NCI-H226 (cell line): Measurements from ENCODE around the gene GRB10.
"Not testable (repeated sequence)": the region's sequence is repeated elsewhere in the genome, so short reads cannot be mapped to it uniquely, and the experiment has no call there.

Experiments
- DNase-seq: peaks from one replicate; pipeline ENCODE4 v3.0.0-alpha.2; 2015

GRB10 gene

DNA sequence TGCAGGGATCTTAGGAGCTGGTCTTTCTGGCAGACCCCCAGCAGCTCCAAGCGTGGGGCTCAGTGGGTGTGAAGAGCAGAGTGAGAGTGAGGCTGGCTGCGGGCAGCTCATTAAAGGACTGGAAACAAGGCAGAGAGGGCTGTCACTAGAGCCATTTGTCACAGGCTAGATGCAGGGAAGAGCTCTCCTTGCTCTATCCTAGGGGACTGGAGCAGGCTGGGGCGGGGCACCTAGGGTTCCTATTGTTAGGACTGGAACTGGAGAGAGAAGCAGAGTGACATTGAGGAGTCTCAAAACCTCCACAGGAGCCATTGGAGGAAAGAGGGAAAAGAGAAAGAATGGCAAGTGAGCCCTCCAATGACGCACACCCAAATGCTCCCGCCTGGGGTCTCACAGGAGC lies 216.7 kb downstream of the GRB10 start:
- DNase-seq = no peak

DNA sequence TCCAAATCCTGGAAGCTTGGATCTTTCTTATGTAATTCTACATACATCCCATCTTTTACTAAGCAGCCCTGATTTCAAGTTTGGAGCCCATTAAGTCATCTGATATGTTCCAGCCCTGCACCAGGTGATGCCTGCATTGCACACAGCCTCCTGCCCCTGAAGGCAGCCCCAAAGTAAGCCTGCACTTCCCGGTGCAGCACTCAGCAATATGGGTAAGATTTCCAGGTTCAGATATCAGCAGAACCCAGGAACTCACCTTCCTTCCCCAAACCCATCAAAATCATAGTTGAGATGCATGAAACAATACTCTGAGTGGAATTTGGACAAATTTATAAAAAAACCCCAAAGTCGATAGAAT lies 217.2 kb downstream of the GRB10 start:
- DNase-seq = no peak

DNA sequence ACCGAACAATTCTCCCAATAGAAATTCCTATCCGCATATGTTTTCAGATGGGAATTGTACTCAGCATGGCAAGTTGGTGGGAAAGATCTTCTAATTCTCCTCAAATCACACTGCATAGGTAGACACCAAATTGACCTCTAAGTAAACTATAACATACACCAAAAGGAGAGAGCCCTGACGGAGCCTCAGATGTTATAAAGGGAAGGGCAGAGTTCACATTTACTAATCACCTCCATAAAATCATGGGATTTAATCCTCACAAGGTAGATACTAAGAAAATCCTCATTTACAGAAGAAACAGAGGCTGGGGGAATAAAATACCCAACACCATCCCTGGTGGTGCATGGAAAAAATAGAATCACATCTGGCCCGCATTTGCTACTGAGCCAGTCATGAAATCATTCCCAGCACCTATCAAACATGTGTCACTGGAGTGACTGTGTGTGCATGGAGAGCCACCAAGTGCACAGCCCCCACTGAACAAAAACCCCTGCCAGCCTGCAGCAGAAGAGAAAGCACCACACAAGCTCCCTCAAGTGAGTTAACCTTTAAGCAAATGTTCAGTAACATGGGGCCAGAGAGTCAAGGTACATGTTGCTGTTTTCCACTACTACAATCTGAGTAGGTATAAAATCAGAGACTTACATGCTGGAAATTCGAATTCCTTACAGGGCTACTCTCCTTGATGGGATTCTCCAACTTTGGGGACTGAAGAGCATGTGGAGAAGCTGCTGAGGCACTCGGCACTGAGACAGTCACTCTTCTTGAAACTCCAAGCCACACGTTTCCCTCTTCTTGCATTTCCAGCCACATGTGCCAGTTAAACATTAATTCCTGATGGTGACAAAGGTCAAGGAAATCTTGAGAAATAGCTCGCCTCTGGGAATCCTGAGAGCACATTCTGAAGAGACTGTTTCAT lies 217.8 kb downstream of the GRB10 start, which contains the start of gene DDC:
TSS of gene DDC (minus strand) at position 766 of the 919 bp plus-strand sequence. CDS start 21,320 bp downstream, outside the sequence.
- DNase-seq = no peak

DNA sequence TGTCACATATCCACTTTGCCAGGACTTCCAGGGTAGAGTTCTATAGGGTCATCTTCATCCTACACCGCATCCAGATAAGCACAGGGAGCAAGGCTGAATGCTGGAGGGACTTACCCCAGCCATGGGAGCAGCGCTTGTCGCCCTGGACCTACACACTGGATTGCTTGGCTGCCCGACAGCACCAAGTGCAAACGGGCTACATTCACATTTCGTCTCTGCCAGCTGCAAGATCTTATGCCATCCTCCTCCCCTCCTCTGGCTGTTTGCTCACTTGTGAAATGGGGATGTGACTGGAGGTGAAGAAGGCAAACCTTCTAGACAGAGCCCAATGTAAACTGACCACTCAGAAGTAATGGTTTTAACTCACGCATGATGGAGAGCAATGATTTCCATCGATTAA lies 218.5 kb downstream of the GRB10 start:
- no peak for DNase-seq

DNA sequence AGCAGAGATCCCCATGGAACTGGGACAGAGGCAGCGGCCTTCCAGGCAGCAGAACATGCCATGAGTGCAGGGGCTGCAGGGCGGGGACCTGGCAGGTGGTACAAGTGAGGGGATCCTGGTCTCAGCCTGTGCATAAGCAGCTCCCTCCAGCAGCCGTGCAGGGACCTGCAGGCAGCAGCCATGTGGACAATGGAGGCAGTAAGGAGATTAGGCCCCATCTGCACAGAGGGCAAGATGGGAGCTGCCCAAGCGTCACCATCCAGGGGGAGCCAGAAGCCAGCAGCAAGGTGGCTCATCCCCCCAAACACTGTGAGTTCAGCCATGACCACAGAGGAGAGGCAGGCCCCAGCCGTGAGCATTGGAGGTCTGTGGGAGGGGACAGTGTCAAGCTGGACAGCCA lies 220.6 kb downstream of the GRB10 start:
- no peak for DNase-seq

DNA sequence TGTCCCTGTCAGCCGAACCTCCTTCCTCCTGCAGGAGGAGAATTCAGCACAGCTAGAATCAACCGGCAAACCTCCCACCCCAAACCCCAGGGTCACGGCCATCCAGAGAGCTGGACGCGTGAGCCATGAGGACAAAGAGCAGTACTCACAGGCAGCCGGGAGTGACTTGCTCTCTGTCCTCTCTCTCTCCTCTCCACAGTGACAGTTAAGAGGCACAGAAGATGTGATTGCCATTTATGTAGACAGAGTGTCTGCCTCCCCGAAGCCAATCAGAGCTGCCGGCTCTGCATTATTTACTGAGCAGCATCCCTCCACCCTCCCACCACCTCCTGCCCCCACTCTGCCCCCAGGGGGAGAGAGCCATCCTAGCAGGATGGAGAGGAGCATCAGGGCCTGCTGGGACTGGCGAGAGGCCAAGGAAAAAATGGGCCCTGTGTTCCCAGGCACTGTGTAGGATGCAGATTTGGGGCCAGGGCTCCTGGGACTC lies 221.8 kb downstream of the GRB10 start:
- DNase-seq = no peak

DNA sequence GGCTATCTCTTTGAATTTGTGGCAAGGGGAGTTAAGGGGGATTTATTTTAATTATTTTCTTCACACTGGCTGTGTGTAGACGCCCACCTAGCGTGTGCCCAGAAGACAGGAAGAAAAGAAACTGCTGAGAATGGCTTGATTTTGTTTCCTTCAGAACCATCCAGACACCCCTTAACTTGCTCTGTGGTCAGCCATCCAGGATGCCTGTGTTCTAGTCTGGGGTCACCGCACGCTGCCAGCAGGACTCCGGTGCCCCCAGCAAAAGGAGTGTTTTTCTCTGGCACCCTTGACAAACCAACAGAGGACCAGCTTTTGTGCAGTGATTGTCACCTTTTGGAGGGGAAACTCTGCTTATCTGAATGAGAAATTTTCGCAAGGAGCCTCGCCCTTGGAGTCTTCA lies 222.8 kb downstream of the GRB10 start:
- no peak for DNase-seq

DNA sequence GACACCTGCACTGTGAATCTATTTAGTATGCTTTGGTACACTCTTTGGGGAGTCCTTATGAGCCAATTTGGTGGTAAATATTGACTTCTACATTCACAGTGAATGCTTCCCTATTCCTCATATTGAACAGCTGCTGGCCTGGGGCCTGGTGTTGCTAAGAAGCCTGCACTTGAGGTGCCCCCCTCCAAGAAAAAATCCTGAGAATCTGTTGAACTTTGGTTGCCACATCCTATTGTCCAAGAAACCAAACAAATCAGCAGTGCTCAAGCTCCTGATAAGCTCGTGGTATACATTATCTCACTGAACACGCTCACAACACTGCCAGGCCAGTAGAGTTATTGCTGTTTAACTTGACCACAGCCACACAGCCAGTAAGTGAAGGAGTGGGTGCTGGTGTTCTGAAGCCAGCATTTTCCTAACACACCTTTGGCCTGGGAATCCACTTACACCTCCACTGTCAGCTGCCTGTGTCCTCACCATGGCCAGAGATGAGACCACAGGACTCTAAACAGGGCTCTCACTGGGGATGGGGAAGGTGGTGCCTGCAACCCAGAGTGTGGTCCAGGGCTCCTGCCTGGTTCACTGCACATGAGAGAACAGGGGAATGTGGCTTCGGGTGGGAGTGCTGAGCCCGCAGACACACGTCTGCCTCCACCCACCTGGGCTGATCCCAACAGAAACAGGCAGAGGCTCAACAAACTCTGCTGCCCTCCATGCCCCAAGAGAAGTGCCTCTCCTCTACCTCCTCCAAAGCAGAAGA lies 224.2 kb downstream of the GRB10 start:
- no peak for DNase-seq

DNA sequence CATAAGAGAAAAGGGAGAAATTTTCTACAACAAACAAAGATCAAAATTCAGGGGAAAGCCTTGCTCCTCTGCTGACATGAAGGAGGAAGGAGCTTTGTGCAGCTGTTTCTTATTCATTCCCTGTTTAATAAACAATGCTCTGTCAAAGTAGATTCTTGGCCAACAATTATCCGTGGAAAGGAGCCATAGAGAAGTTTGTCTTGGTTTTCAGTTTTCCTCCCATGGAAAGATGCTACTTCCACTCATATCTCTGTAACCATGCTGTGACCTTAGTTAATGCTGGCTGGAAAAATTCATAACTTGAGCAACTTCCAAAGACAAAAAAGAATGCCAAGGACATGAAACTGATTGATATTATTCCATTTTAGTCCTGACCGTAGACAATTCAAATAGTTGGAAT lies 225.6 kb downstream of the GRB10 start:
- no peak for DNase-seq

DNA sequence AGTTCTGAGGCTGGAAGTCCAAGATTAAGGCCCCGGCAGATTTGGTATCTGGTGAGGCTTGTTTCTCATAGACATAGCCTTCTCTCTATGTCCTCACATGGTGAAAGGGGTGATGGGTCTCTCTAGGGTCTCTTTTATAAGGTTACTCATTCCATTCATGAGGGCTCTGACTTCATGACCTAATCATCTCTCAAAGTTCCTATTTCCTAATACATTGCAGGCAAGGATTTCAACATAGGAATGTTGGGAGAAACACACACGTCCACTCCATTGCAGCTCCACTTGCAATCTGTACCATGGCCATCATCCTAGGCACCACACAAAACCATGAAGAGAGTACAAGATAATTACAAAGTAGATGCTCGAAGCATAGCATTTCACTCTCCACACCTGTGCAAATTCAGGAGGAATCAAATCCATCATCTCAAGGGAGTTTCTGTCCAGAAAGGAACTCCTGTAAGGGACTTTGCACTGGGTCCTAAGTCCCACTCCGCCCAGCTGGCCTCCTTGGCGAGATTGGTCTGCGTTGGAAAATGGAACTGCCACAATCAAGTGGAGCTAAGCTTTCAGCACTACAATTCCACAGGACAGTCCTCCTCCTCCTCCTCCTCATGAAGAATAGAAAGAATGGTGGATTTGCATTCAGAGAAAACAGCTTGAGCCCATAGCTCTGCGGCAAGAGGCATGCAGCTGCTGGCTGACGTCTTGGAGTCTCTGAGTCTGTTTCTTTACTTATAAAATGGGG lies 226.3 kb downstream of the GRB10 start:
- DNase-seq = no peak

DNA sequence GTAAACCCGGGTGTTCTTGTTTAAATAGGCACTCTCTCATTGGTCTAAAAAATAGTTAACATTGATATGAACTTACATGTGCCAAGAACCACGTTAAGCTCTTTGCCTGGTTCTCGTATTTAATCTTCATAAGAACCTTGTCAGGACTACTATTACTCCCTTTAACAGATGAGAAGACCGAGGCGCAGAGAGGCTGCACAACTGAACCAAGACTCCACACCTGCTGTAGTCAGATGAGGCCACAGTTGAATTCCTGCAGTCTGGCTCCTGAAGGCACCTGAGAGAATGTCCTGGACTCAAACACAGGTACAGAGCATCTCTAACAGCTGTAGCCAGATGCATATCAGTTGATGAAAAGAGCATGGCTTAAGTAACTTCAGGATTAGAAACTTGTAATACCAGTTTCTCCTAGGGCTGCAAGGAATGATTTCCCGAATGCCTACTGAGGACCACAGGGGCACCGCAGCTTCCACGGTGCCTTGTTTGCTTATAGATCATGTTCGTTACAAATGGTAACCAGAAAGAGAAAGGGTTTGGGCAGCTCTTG lies 227.0 kb downstream of the GRB10 start:
- no peak for DNase-seq

DNA sequence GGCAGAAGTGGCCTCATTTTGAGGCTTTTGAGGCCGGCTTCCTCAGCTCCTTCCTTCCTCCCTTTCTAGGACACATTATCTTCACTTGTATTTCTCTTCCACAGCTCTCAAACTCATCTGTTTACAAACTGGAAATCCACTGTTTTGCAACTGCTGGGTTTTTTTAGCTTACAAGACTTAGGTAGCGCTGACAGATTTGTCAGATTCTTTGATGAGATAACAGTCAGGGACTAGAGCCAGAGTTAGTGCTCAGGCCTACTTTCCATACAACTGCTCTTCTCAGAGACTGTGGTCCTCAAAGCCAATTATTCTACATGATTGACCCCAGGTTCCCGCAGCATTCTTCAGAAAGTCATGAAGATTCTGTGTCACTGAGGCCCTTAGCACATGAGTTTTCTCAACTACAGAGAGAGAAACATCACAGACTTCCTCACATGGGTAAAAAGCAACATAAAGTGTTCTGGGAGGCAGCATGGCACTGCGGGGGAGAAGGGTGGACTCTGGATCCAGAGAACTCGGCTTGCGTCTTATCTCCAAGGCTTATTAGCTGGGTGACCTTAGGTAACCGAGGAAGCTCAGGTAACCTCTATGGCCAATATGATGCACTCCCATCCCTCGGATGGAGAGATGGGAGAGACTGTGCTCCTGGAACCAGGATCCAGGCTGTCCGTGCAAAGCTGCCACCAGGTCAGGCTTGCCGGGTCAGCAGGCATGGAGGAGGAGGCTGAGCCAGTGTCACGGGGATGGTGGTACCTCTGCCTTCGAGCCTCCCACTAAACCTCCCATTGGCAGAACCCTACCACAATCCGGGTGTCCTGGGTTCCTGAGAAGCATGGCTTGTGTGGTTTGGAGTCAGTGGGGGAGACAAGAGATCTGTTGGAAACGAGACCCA lies 228.0 kb downstream of the GRB10 start:
- DNase-seq = no peak

DNA sequence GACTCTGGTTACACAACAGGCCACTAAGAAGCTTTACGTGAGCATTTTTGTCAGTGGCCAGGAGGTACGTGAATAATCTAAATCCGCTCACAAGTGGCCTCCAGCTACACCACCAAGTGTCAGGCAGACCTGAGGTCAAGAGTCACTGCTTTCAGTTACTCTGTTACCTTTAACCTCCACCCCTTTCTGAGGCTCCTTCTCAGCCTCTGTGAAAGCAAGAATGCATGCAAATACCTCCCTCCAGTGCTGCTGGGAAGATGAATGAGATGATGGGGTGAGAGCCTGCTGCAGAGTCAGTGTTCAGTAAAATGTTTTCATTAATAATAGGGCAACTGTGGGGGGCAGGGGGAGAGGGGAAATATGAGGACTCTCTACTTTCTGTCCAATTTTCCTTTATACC lies 228.7 kb downstream of the GRB10 start:
- DNase-seq = no peak

DNA sequence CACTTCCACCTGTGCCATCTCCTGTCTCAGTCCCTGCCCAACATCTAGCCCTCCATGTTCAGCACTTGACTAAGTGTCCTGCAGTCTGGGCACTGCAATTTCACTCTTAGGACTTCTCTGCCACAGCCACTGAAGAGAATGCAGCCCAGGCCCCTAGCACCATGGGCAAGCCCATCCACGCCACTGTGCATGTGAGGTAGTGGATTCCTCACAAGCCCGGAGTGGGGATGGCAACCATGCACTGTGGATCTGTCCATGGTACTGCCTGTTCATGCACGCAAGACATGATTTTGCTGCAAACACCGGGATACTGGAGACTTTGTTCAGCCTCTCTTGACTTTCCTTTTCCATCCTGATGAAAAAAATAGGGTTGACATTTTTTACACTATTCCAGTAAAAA lies 229.8 kb downstream of the GRB10 start:
- DNase-seq = peak; percentile 10

DNA sequence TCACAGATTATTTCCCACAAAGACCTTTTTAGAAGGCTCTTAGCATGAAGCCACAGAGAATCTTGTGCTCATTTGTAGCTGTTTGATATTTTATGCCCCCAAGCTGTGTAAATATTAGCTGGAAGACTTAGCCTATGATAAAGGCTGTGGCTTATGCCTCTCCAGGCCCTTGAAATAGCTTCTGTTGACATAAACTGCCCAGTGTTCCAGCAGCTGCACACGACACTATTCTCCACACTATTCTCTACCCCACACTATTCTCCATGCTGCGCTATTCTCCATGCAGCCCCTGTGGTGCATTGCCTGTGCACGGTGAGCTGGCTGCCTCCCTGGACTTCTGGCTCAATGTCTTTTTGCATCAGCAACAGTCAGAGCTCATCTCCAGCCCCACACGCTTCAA lies 230.6 kb downstream of the GRB10 start:
- DNase-seq = no peak

DNA sequence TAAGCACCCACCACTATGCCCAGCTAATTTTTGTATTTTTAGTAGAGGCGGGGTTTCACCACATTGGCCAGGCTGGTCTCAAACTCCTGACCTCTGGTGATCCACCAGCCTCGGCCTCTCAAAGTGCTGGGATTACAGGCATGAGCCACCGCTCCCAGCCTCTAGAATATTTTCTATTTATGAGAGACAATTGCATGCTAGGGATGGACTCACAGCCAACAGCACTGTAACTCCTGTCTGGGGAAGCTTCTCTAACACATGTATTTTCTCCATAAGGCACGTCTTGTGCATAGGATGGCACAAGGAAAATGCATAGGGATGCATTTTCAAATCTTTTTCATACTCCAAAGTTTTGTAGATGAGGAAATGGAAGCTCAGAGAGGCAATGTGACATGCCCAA lies 237.1 kb downstream of the GRB10 start:
- not testable (repeated sequence) for DNase-seq

DNA sequence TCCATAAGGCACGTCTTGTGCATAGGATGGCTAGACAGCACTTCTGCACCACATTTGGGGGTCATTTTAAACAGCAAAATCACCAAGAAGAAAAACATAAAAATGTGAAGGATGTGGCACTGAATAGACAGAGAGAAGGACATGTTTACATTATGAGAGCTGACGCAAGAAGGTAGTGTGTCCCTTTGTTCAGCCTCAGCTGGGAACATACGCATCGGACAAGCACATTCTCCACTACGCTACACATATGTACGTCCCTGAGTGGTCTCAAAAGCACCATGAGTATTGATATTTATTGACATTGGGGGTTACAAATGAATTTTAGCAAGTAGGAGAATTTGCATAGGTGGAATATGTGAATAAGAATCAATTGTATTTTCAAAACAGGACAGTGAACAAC lies 237.7 kb downstream of the GRB10 start:
- DNase-seq = no peak

DNA sequence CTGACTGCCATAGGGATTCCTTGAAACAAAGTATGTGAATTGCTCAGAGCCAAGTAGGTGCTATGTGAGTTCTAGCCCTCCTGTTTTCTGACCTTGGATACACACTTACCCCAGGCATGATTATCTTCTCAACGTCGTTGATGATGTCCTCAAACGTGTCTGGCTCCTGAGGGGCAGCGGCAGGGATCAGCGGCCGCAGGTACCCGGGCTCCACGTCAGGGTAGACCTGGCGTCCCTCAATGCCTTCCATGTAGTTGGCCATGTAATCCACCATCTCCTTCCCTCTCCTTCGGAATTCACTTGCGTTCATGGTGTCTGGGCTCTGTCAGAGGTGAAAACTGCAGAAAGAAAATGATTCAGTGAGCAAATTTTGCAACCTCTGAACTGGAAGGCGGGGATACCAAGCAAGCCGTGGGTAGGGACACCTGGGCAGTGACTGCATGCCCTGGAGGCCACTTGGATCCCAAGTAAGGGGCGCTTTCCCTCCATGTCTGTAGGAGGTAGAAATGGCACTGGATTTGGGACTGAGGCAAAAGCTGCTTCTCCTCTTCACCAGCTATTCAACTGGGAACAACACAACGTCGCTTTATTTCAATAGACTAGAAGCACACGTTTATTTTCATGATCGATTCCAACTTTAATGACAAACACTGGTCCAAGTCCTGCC lies 238.8 kb downstream of the GRB10 start:
- no peak for DNase-seq

DNA sequence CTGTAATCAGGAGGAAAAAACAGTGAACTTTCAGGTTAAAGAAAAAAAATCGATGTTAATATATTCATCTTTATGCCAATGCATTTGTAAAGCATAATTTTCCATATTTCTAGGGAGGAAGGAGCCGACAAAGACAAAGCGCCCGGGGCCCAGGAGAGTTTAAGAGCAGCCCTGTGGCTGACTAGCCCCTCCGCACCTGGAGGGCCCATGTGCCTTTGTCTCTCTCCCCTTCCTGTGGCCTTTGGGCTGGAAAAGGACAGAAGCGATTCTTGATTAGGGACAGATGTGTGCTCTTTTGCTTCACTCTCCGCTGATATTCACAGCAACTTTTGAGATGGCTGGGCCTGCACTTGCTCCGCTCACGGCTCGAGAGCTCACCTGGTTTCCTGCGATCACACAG lies 240.6 kb downstream of the GRB10 start:
- DNase-seq = no peak

DNA sequence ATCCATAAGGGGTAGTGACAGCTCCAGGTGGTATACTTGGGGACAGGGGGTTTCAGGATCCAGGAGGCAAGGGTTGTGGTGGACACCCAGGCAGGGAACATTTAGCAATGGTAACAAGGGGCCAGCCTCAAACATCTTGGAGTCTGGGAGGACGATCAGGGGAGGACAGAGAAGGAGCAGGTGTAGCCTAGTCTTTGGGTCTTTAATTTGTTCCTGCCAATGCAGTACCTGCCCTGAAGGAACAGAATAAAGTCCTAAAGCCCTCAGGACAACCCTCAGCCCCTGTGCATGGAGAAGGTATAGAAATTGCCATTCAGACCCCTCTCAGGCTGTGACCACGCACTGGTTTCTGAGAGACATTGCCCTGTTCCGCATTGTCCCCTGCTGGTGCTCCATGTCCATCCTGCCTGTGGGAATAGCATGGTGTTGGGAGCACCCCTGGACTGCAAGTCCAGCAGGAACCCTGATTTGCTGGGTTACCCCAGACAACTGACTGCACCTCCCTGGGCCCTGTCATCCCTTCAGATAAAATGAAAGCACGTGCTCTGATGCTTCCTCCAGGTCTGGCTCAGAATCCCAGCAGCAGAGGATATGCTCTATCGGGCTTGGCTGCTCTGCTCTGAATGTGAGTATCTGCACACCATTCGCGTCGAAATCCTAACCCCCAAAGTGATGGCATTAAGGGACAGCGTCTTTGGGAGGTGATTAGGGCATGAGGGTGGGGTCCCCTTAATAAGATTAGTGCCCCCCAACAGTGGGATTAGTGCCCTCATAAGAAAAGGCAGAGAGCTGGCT lies 241.7 kb downstream of the GRB10 start:
- DNase-seq = no peak
